H1 (cell line): ENCODE data around the gene GAK. TPM values are rescaled to one million over a fixed set of nuclear protein-coding genes. Genes with fewer than 3 reads are reported as not detected.

Experiments
- CTCF ChIA-PET: fragments of 300-600 bp; sonication (Branson Sonifier 250); formaldehyde crosslinking; loops from one replicate; lab custom pipeline; 2021; ENCODE audit not compliant: partially characterized antibody; lab: Charles Lee
- POLR2A ChIA-PET: fragments of 300-600 bp; sonication (Branson Sonifier 250); formaldehyde crosslinking; loops from one replicate; lab custom pipeline; 2021; ENCODE audit warnings: inconsistent platforms; ENCODE audit not compliant: partially characterized antibody; lab: Charles Lee
- DNase-seq, 2 experiments: peaks; one replicate each; pipeline versions ENCODE4 v3.0.0 to v3.0.0-alpha.2; 2010 to 2022; ENCODE audit warnings: low spot score in 2 of 2, low read depth in 1 of 2, mixed read lengths in 1 of 2
- FAIRE-seq: peaks from 2 replicates; lab custom pipeline; 2011; peaks lifted over from hg19 to GRCh38; lab: Jason Lieb, UNC
- H2AFZ ChIP-seq: 2 replicates; pipeline ENCODE4 v1.8.1; 2012; ENCODE audit warnings: low read length, inconsistent platforms
- H2AK5ac ChIP-seq: 2 replicates; pipeline ENCODE4 v1.6.1; 2013; ENCODE audit warnings: low read depth, low read length
- H2BK120ac ChIP-seq: replicated peaks from 2 replicates; pipeline ENCODE3; 2013; ENCODE audit warnings: low read depth, low read length, inconsistent platforms
- H2BK12ac ChIP-seq: 2 replicates; pipeline ENCODE4 v1.6.1; 2013; ENCODE audit warnings: low read depth, low read length
- H2BK15ac ChIP-seq: 2 replicates; pipeline ENCODE4 v1.6.1; 2013; ENCODE audit warnings: low read length
- H2BK20ac ChIP-seq: 2 replicates; pipeline ENCODE4 v1.6.1; 2013; ENCODE audit warnings: low read length
- H2BK5ac ChIP-seq: 2 replicates; pipeline ENCODE4 v1.6.1; 2013; ENCODE audit warnings: low read depth, low read length
- H3K14ac ChIP-seq: 2 replicates; pipeline ENCODE4 v1.6.1; 2013; ENCODE audit warnings: inconsistent platforms; ENCODE audit not compliant: insufficient read length
- H3K18ac ChIP-seq: 2 replicates; pipeline ENCODE4 v1.6.1; 2013; ENCODE audit warnings: low read length; ENCODE audit errors: extremely low read depth
- H3K23ac ChIP-seq: 2 replicates; pipeline ENCODE4 v1.6.1; 2013; ENCODE audit warnings: inconsistent platforms; ENCODE audit not compliant: insufficient read length
- H3K23me2 ChIP-seq: 2 replicates; pipeline ENCODE4 v1.6.1; 2013; ENCODE audit warnings: low read depth, low read length
- H3K27ac ChIP-seq: 2 replicates; pipeline ENCODE4 v1.6.1; 2011; ENCODE audit warnings: low read depth, low read length, inconsistent platforms
- H3K27me3 ChIP-seq, 4 experiments: replicated peaks in 1 of 4; 1 replicate in 1 of 4; 2 replicates in 3 of 4; pipeline versions ENCODE4 v1.6.1 to v1.8.1; 2011 to 2013; ENCODE audit warnings: low read length in 3 of 4, mild to moderate bottlenecking in 3 of 4, inconsistent platforms in 2 of 4, mixed read lengths in 2 of 4, moderate library complexity in 1 of 4; ENCODE audit not compliant: control insufficient read depth in 3 of 4, insufficient read depth in 3 of 4; ENCODE audit errors: extremely low read depth in 1 of 4
- H3K36me3 ChIP-seq, 4 experiments: 2 replicates each; pipeline versions ENCODE4 v1.6.1 to v1.8.1; 2011 to 2013; ENCODE audit warnings: mild to moderate bottlenecking in 4 of 4, low read length in 3 of 4, moderate library complexity in 2 of 4, control low read depth in 1 of 4, inconsistent platforms in 1 of 4; ENCODE audit not compliant: insufficient read depth in 4 of 4, control insufficient read depth in 2 of 4
- H3K4ac ChIP-seq: replicated peaks from 2 replicates; pipeline ENCODE3; 2013; ENCODE audit warnings: low read length, low read depth, mixed read lengths, inconsistent platforms; ENCODE audit not compliant: insufficient read length
- H3K4me1 ChIP-seq, 4 experiments: replicated peaks in 1 of 4; 1 replicate in 1 of 4; 2 replicates in 3 of 4; pipeline versions ENCODE4 v1.6.1 to v1.8.1; 2011 to 2013; ENCODE audit warnings: low read length in 3 of 4, inconsistent platforms in 2 of 4, mixed read lengths in 1 of 4; ENCODE audit not compliant: insufficient read depth in 4 of 4, control insufficient read depth in 3 of 4
- H3K4me2 ChIP-seq, 2 experiments: 2 replicates each; pipeline versions ENCODE4 v1.6.1 to v1.8.1; 2011 to 2013; ENCODE audit warnings: low read depth in 2 of 2, low read length in 2 of 2, control low read depth in 1 of 2, inconsistent platforms in 1 of 2, mild to moderate bottlenecking in 1 of 2; ENCODE audit not compliant: insufficient read depth in 1 of 2
- H3K4me3 ChIP-seq, 4 experiments: fragments of 200-600, 300-600 bp in 1 of 4; sonication (generic), shearing (Covaris generic), sonication (Bioruptor Twin) in 1 of 4; 2 replicates each; pipeline versions ENCODE4 v1.5.1 to v1.8.1; 2011 to 2016; ENCODE audit warnings: low read length in 4 of 4, low read depth in 3 of 4, control low read depth in 2 of 4, inconsistent platforms in 2 of 4, mild to moderate bottlenecking in 2 of 4, mixed read lengths in 1 of 4, moderate library complexity in 1 of 4; ENCODE audit not compliant: insufficient read depth in 2 of 4; ENCODE audit errors: extremely low read depth in 1 of 4
- H3K56ac ChIP-seq: replicated peaks from 2 replicates; pipeline ENCODE3; 2013; ENCODE audit warnings: low read depth, mild to moderate bottlenecking, mixed read lengths, low read length, inconsistent platforms; ENCODE audit not compliant: insufficient read length
- H3K79me1 ChIP-seq: 2 replicates; pipeline ENCODE4 v1.6.1; 2013; ENCODE audit warnings: low read depth, low read length, control low read depth
- H3K79me2 ChIP-seq, 2 experiments: 2 replicates each; pipeline versions ENCODE4 v1.6.1 to v1.8.1; 2012 to 2013; ENCODE audit warnings: low read length in 2 of 2, mild to moderate bottlenecking in 2 of 2, inconsistent platforms in 1 of 2; ENCODE audit not compliant: insufficient read depth in 2 of 2, control insufficient read depth in 1 of 2
- H3K9ac ChIP-seq, 4 experiments: replicated peaks in 1 of 4; 1 replicate in 1 of 4; 2 replicates in 3 of 4; pipeline versions ENCODE4 v1.6.1 to v1.8.1; 2011 to 2013; ENCODE audit warnings: low read depth in 3 of 4, low read length in 3 of 4, control low read depth in 2 of 4, mild to moderate bottlenecking in 2 of 4, moderate library complexity in 2 of 4, inconsistent platforms in 1 of 4; ENCODE audit errors: extremely low read depth in 1 of 4
- H3K9me3 ChIP-seq, 2 experiments: 2 replicates each; pipeline versions ENCODE4 v1.6.1 to v1.8.1; 2012 to 2013; ENCODE audit warnings: mild to moderate bottlenecking in 2 of 2, moderate library complexity in 2 of 2, control low read depth in 1 of 2, inconsistent platforms in 1 of 2, low read depth in 1 of 2, low read length in 1 of 2, mixed read lengths in 1 of 2; ENCODE audit not compliant: insufficient read depth in 2 of 2
- H4K20me1 ChIP-seq, 2 experiments: replicated peaks in 1 of 2; 2 replicates each; pipeline versions ENCODE3 to v1.8.1; 2011 to 2013; ENCODE audit warnings: inconsistent platforms in 2 of 2, low read length in 2 of 2, mild to moderate bottlenecking in 1 of 2; ENCODE audit not compliant: insufficient read depth in 2 of 2, control insufficient read depth in 1 of 2
- H4K5ac ChIP-seq: 2 replicates; pipeline ENCODE4 v1.6.1; 2013; ENCODE audit warnings: low read length, low read depth, mixed read lengths, inconsistent platforms; ENCODE audit not compliant: insufficient read length
- H4K8ac ChIP-seq: 2 replicates; pipeline ENCODE4 v1.8.0; 2013; ENCODE audit warnings: mild to moderate bottlenecking, moderate library complexity, low read length, inconsistent platforms; ENCODE audit not compliant: insufficient read depth; ENCODE audit errors: extremely low read depth
- H4K91ac ChIP-seq: replicated peaks from 2 replicates; pipeline ENCODE3; 2013; ENCODE audit warnings: low read length, mixed read lengths, inconsistent platforms; ENCODE audit not compliant: insufficient read length
- NRF1 ChIP-seq: IDR thresholded peaks from 2 replicates; pipeline ENCODE4 v1.6.1; 2011; ENCODE audit warnings: mild to moderate bottlenecking, low read depth, low read length, improper control_type of control experiment
- SUZ12 ChIP-seq: fragments of 200-600 bp; sonication (generic); IDR thresholded peaks from 2 replicates; pipeline ENCODE4 v1.6.1; 2012; ENCODE audit warnings: mild to moderate bottlenecking, inconsistent platforms, low read length, moderate library complexity, mixed read lengths
- WGBS, 2 experiments: shearing (Covaris generic) in 1 of 2; methylation state at CpG; one replicate each; pipeline versions ENCODE4 v1.1.6 to v1.1.7; 2013 to 2015; ENCODE audit warnings: low lambda C conversion rate in 2 of 2, mixed read lengths in 2 of 2, inconsistent platforms in 1 of 2, low coverage in 1 of 2, missing lambda C conversion rate in 1 of 2; ENCODE audit not compliant: insufficient replicate concordance in 2 of 2, insufficient coverage in 1 of 2, insufficient read length in 1 of 2; ENCODE audit errors: extremely low coverage in 1 of 2, missing lambda C conversion rate in 1 of 2; 5-methylcytosine and 5-hydroxymethylcytosine counted together
- polyA plus RNA-seq, 7 experiments: library from polyadenylated mRNA; depleted of rRNA in 3 of 7; stranded (reverse) in 5 of 7; unstranded in 2 of 7; fragments of >200 nt in 5 of 7; fragments of 200-250 nt in 2 of 7; gene quantifications; 1 replicate in 5 of 7; 2 replicates in 1 of 7; 4 replicates in 1 of 7; pipeline versions ENCODE4 v1.2.1 to v1.2.3, GENCODE V29; 2011 to 2013; ENCODE audit warnings: missing spikeins in 2 of 7, mixed read lengths in 2 of 7
- total RNA-seq: library from RNA; stranded (reverse); fragmentation: NEBNext Ultra II Directional; extraction: Animal tissue kit (Norgen Biotek cat#: 25700); gene quantifications from 2 replicates; pipeline ENCODE4 v1.2.1, GENCODE V29; 2021

The GAK gene
- total and polyA plus RNA-seq, 2 of the 8 experiments (the other 6 are each of a cell fraction or from before 2014, with no cell fraction given): 31.5 to 70.8 TPM

DNA sequence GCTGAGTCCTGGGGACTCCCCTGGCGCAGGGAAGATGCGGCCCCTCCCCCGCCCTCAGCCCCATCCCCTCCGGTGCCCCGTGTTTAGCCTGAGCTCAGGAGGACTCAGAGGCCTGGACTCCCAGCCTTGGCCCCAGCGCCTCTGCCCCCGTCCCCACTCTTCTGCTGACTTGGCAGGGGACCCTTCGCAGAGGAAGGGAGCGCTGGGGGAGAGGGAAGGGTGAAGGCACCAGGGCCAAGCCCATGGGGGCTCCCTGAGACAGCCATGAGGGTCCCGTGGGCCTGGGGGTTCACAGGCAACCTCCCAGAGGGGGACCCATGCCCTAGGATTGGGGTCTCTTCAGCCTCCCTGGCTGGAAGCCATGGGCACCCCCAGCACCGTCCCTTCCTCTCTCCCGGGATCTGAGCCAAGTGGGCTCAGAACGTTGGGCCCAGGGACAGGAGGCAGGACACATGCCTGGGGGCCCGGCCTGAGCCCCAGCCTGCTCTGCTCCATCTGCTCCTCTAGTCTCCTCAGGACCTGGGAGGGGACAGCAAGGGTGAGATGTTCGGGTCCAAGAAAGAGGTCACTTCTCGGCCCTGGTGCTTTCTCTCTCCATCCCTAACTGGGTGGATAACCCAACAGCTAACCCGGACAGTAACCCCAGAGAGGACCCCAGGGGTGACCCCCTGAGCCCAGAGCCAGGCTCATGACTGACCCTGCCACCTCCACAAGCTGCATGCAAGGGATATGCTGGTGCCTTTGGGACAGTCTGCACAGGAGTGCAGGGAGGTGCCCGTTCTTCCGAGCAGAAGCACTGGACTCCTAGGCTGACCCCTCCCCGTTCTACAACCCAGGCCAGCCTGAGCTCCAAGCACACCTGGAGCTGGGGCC is 104.7 kb downstream of the GAK start:
- no peak overlapping the region for H2AK5ac ChIP-seq
- no peak overlapping the region for H3K23ac ChIP-seq
- H4K8ac ChIP-seq: no peak overlapping the region
- H2BK12ac ChIP-seq: no peak overlapping the region
- H3K27ac ChIP-seq: no peak overlapping the region
- peaks cover 1 to 14% of the 10 kb centered on the region in 2 experiments for H4K20me1 ChIP-seq
- H2AFZ ChIP-seq: no peak overlapping the region
- 55% methylated on average over 15 of the region's 20 CpGs; no CpG with 5 or more reads in 1 of the 2 experiments for WGBS, 2 experiments
- no peak overlapping the region for H4K5ac ChIP-seq
- FAIRE-seq: no peak
- H3K18ac ChIP-seq: no peak overlapping the region
- no peak overlapping the region for H2BK15ac ChIP-seq
- TF ChIP-seq NRF1 (no peak), SUZ12 (peak; percentile 1)
- peaks cover 0 to 4% (median 2%) of the 10 kb centered on the region in 4 experiments; a peak in 3 of 7 replicates for H3K4me1 ChIP-seq
- H4K91ac ChIP-seq: no peak overlapping the region
- ChIA-PET CTCF (interaction anchor here (0.8 to 1.2 kb wide), 3 partner anchors 23 to 34 kb away, joined by 3 to 4 read pairs (median 3); no protein-coding TSS in a partner anchor), POLR2A (no interaction called here)
- peaks cover 5% of the 10 kb centered on the region; the same call in 1 of the 2 replicates for H3K23me2 ChIP-seq
- H3K9me3 ChIP-seq: no peaks in the 10 kb centered on the region
- H3K4ac ChIP-seq: no peak overlapping the region
- no peak overlapping the region for H2BK120ac ChIP-seq
- peak overlapping the region in 1 of 4 experiments; percentile 36; a peak in 1 of 8 replicates for H3K4me3 ChIP-seq
- H3K36me3 ChIP-seq: no peaks in the 10 kb centered on the region
- H3K9ac ChIP-seq: no peak overlapping the region
- H3K79me2 ChIP-seq: no peaks in the 10 kb centered on the region
- no peak overlapping the region for H2BK20ac ChIP-seq
- H2BK5ac ChIP-seq: no peak overlapping the region
- DNase-seq: no peak
- no peaks in the 10 kb centered on the region for H3K79me1 ChIP-seq
- H3K4me2 ChIP-seq: peak overlapping the region; percentile 33 to 53; a peak in 3 of 4 replicates
- H3K14ac ChIP-seq: no peak overlapping the region
- H3K27me3 ChIP-seq: peaks cover 39 to 57% (median 53%) of the 10 kb centered on the region in 4 experiments
- H3K56ac ChIP-seq: no peak overlapping the region
